Measurements from ENCODE around the gene CHD2. TPM values are rescaled to one million over a fixed set of nuclear protein-coding genes. Genes with fewer than 3 reads are reported as not detected.
"Not testable (repeated sequence)": the region's sequence is repeated elsewhere in the genome, so short reads cannot be mapped to it uniquely, and the experiment has no call there.

CHD2 gene
- total RNA-seq, 4 donors from 2014 or later: 26.9 to 55.5 (median 33.7) TPM

DNA sequence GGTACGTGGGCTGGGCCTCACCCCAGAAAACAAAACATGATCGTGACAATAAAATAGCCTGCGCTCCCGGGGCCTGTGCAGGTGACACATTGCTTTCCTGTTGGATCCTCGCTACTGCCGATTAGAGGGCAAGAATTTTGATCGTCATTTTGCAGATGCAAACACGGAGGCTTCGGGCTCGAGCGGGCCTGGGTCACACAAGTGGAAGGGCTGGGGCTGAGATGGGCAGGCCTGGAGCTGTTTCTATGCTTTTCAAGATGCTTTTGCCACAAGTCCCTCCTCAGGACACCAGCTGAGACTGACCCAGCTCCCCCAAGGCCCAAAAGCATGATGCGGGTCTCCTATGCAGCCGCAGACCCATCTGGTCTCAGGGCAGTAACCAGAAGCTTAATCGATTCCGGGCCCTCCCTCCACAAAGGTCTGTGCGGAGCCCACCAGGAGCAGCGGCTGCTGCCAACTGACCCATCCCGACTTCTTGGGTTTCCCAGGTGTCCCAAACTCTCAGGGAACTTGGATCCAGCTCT is 158.8 kb downstream of the CHD2 start:
- no peak for DNase-seq
- ATAC-seq: no peak
- in situ Hi-C loops (cut with MboI; ENCODE audit: low sequenced_read_pairs in 4 of 4) (loop anchor here in 1 of 4 donors (25.0 kb wide), 1 partner anchor 928 kb away; no protein-coding TSS in a partner anchor), intact Hi-C loops (cut with DNase I; ENCODE audit: low total_unique reads) (no loop called here)
- H3K27me3 ChIP-seq: no peaks in the 10 kb centered on the region
- TF ChIP-seq, protein P1, sequence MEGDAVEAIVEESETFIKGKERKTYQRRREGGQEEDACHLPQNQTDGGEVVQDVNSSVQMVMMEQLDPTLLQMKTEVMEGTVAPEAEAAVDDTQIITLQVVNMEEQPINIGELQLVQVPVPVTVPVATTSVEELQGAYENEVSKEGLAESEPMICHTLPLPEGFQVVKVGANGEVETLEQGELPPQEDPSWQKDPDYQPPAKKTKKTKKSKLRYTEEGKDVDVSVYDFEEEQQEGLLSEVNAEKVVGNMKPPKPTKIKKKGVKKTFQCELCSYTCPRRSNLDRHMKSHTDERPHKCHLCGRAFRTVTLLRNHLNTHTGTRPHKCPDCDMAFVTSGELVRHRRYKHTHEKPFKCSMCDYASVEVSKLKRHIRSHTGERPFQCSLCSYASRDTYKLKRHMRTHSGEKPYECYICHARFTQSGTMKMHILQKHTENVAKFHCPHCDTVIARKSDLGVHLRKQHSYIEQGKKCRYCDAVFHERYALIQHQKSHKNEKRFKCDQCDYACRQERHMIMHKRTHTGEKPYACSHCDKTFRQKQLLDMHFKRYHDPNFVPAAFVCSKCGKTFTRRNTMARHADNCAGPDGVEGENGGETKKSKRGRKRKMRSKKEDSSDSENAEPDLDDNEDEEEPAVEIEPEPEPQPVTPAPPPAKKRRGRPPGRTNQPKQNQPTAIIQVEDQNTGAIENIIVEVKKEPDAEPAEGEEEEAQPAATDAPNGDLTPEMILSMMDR (IDR thresholded peaks at IDR 0.05 in 4 of 5, conservative IDR thresholded peaks at IDR 0.05 in 1 of 5): no peak
- TF ChIP-seq POLR2A (IDR thresholded peaks at IDR 0.05): no peak
- peaks cover 69 to 90% of the 10 kb centered on the region in 2 donors for H3K4me1 ChIP-seq
- H3K4me3 ChIP-seq: no peak overlapping the region
- peak overlapping the region; percentile 23 to 94 (median 60) for H3K27ac ChIP-seq
- peaks cover 0 to 14% of the 10 kb centered on the region in 2 donors for H3K36me3 ChIP-seq
- no peaks in the 10 kb centered on the region for H3K9me3 ChIP-seq

DNA sequence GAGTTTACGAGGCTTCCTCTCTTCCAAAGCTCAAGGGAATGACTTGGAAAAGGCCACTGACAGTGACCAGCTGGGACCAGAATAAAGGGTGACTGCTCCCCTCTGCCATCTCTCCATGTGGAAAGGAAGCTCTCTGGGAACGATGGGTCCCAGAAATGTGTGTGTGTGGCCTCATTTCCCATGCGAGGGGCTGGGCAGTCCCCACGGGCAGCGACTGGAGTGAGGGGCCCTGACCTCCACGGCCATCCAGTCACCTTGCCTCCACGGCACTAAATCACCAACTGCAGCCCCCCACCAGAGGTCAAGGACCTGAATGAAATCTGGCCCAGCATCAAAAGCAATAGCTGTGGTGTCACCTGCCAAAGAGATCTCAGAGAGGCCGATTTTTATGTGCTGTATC is 159.3 kb downstream of the CHD2 start:
- peak overlapping the region; percentile 23 to 94 (median 60) for H3K27ac ChIP-seq
- peaks cover 74 to 92% of the 10 kb centered on the region in 2 donors for H3K4me1 ChIP-seq
- no peaks in the 10 kb centered on the region for H3K27me3 ChIP-seq
- TF ChIP-seq, protein P1 (IDR thresholded peaks at IDR 0.05 in 4 of 5, conservative IDR thresholded peaks at IDR 0.05 in 1 of 5): no peak
- no peak for TF ChIP-seq POLR2A (IDR thresholded peaks at IDR 0.05)
- intact Hi-C loops (cut with DNase I; ENCODE audit: low total_unique reads): no loop called here
- in situ Hi-C loops (cut with MboI; ENCODE audit: low sequenced_read_pairs in 4 of 4): loop anchor here in 1 of 4 donors (25.0 kb wide), 1 partner anchor 928 kb away; no protein-coding TSS in a partner anchor
- no peaks in the 10 kb centered on the region for H3K9me3 ChIP-seq
- peaks cover 0 to 13% of the 10 kb centered on the region in 2 donors for H3K36me3 ChIP-seq
- no peak overlapping the region for H3K4me3 ChIP-seq
- DNase-seq: no peak
- ATAC-seq: no peak

DNA sequence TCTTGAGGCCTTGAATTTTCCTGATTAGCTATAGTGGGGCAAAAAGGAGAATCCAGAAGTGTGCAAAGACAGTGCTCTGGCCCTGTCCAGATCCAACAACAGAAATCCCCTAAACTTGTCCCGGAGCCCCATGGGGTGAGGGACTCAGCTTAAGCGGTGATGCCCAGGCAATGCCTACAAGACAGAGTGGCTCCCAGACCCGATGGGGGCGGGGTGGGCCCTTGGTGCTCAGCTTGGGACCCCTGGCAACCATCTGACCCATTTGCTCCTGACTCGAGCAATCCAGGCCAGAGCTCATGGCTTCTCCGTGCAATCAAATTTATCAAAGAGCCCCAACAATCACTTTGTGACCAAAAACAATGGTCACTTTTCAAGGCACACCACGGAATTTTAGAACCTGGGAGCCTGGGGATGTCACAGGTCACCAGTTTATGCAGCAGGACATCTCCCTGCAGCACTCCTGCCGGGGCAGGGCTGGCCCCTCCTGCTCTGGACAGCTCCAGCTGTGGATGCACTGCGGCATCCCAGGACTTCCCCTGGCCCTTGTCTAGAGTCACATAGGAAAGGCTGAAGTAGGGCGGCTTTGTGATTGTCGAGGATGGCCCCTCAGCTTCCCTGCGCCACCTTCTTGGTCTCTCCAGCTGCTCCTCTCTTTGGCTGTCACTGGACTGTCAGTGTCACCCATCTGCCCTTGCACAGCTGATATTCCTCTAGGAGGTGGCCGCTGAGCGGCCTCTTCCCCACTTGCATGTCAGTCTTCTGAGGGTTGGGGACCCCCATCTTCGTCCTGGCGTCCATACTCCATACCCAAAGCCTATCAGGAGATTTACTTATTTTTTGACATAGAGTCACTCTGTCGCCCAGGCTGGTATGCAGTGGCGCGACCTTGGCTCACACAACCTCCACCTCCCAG is 160.5 kb downstream of the CHD2 start:
- in situ Hi-C loops (cut with MboI; ENCODE audit: low sequenced_read_pairs in 4 of 4): loop anchor here in 2 of 4 donors (10.0 to 25.0 kb wide), 2 partner anchors 256 to 927 kb away; no protein-coding TSS in a partner anchor
- Histone ChIP-seq H3K36me3 (peaks cover 0 to 1% of the 10 kb centered on the region in 2 donors), H3K9me3 (no peaks in the 10 kb centered on the region), H3K4me1 (peaks cover 86 to 95% of the 10 kb centered on the region in 2 donors), H3K27me3 (no peaks in the 10 kb centered on the region), H3K27ac (peak overlapping the region; percentile 48 to 98 (median 83)), H3K4me3 (peak overlapping the region in 1 of 4 donors; percentile 52)
- ATAC-seq: no peak
- no peak for DNase-seq
- intact Hi-C loops (cut with DNase I; ENCODE audit: low total_unique reads): no loop called here
- TF ChIP-seq, protein P1 (IDR thresholded peaks at IDR 0.05 in 4 of 5, conservative IDR thresholded peaks at IDR 0.05 in 1 of 5): no peak
- no peak for TF ChIP-seq POLR2A (IDR thresholded peaks at IDR 0.05)

DNA sequence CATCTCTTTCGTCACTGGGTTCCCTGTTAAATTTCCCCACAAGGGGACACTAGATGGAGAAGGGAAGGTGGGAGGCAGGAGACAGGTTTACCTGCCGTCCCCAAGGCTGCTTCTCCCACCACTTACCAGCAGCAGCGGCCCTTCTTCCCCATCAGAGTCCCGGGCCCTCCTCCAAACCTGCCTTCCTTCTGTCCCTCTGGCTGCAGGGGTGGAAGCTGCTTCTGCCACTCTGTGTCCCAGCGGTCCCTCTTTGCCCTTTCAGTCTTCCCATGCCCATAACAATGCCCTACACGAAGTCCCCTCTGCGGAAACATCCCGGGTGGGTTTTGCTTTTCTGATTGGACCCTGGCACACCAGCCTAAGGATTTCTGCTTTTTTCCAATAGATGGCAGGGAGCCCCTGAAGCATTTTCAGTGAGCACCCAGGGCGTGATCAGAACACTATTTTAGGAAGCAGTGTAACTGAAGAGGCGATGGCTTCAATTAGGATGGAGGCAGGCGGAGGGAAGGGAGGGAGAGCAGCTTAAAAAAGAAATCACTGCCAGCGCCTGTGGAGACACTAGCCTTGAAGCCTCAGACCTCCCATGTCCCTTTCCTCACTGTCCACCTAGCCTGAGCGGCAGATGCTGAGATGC is 162.6 kb downstream of the CHD2 start:
- H3K36me3 ChIP-seq; intact Hi-C loops (cut with DNase I; ENCODE audit: low total_unique reads); H3K9me3 ChIP-seq; H3K27me3 ChIP-seq: not testable (repeated sequence)
- Histone ChIP-seq H3K4me1 (peaks cover 91 to 95% of the 10 kb centered on the region in 2 donors), H3K27ac (peak overlapping the region; percentile 94 to 98 (median 96)), H3K4me3 (peak overlapping the region; percentile 25 to 28 (median 26))
- ATAC-seq (peak; percentile 39 to 43), DNase-seq (peak in 1 of 2 donors; percentile 44)
- TF ChIP-seq, protein P1 (IDR thresholded peaks at IDR 0.05 in 4 of 5, conservative IDR thresholded peaks at IDR 0.05 in 1 of 5): peak in 3 of 5 experiments; percentile 11 to 28 (median 17)
- in situ Hi-C loops (cut with MboI; ENCODE audit: low sequenced_read_pairs in 4 of 4): loop anchor here in 2 of 4 donors (10.0 to 25.0 kb wide), 2 partner anchors 258 to 925 kb away; no protein-coding TSS in a partner anchor
